ENCODE results near the gene RFPL1.
"Not testable (repeated sequence)": the region's sequence is repeated elsewhere in the genome, so short reads cannot be mapped to it uniquely, and the experiment has no call there.

GRCh38 chr22:29414951-29415591 is 23.3 kb upstream of the RFPL1 start:
- not testable (repeated sequence) for TF ChIP-seq POLR2AphosphoS5, CTCF, POLR2A (IDR thresholded peaks at IDR 0.05)

Measured in stomach (tissue), 4 donors.